ENCODE measurements around the gene EFNA3. TPM values are rescaled to one million over a fixed set of nuclear protein-coding genes. Genes with fewer than 3 reads are reported as not detected.

The EFNA3 gene
- total RNA-seq, 1 donor = 0.43 TPM

DNA sequence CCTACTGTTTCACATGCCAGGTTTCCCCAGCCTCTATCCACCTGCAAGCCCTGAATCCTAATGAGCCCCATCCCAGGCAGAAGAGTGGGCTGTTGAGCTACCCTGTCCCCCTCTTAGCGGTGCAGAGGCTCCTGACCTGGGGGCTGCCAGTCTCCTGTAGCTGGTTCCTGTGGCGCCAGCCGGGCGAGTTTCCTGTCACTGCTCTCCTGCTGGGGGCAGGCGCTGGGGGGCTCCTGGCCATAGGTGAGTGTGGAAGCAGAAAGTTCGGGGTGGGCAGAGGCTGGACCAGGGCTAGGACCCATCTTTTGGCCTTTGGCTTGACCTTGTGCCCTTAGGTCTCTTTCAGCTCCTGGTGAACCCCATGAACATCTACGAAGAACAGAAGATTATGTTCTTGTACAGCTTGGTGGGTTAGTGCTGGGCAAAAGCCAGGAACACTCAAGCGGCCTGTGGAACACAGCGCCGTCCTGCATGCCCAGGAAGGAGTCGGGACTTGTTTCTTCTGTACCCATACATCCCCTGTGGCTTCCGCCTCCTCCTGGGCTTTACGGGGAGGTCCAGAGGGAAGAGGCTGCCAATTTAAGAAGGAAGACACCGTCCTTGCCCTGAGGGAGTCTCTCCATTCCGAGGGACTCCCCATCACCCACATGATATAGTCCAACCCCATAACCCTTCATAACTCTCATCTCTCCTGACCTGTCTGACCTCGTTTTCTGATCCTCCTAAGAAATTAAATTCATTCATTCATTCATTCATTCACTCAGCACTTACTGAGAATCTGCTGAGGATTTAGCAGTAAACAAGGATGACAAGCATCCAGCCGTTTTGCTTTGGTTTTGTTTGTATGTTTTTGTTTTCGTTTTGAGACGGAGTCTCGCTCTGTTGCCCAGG is 44.1 kb upstream of the EFNA3 start:
- no peak for DNase-seq (ENCODE audit: low read depth)
- TF ChIP-seq, protein P1, sequence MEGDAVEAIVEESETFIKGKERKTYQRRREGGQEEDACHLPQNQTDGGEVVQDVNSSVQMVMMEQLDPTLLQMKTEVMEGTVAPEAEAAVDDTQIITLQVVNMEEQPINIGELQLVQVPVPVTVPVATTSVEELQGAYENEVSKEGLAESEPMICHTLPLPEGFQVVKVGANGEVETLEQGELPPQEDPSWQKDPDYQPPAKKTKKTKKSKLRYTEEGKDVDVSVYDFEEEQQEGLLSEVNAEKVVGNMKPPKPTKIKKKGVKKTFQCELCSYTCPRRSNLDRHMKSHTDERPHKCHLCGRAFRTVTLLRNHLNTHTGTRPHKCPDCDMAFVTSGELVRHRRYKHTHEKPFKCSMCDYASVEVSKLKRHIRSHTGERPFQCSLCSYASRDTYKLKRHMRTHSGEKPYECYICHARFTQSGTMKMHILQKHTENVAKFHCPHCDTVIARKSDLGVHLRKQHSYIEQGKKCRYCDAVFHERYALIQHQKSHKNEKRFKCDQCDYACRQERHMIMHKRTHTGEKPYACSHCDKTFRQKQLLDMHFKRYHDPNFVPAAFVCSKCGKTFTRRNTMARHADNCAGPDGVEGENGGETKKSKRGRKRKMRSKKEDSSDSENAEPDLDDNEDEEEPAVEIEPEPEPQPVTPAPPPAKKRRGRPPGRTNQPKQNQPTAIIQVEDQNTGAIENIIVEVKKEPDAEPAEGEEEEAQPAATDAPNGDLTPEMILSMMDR (IDR thresholded peaks at IDR 0.05; ENCODE audit: insufficient read depth, low read depth, low read length) = no peak
- no peak overlapping the region for H3K4me3 ChIP-seq (ENCODE audit: low read depth, low read length)

DNA sequence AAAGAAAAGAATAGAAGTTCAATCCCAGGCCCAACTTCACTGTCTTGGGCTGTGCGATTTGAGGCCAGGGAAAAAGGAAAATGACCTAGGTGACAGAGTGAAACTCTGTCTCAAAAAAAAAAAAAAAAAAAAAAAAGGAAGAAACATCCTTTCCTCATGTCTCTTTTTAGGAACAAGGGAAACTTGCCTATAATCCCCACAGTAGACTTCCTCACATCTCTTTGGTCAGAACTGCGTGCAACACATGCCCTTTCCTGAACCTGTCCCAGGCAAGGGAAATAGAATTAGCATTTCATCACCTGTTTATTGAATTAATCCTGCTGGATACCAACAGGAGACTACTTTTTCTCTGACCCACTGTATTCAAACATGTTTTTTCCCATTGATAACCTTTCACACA is 42.7 kb upstream of the EFNA3 start:
- TF ChIP-seq, protein P1 (IDR thresholded peaks at IDR 0.05; ENCODE audit: insufficient read depth, low read depth, low read length) = no peak
- no peak for DNase-seq (ENCODE audit: low read depth)
- H3K4me3 ChIP-seq (ENCODE audit: low read depth, low read length) = no peak overlapping the region

DNA sequence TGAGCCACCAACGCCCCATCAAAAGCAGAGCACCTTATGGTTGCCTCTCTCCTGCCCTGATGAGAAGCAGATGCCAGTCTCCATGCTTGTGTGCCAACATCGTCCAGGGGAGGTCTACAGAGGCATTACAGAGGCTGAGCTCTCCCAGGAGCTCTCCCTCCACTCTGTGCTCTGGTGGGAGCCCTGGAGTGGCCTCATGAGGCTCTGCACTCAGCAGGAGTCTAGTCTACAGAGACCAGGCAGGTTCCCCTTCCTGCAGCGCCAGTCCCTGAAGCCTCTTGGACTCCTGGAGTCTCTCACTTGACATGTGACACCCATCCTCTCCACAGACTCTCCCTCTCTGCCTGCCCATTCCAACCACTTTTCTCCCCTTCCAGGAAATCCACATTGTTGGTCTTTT is 41.6 kb upstream of the EFNA3 start:
- TF ChIP-seq, protein P1 (IDR thresholded peaks at IDR 0.05; ENCODE audit: insufficient read depth, low read depth, low read length) = no peak
- no peak overlapping the region for H3K4me3 ChIP-seq (ENCODE audit: low read depth, low read length)

DNA sequence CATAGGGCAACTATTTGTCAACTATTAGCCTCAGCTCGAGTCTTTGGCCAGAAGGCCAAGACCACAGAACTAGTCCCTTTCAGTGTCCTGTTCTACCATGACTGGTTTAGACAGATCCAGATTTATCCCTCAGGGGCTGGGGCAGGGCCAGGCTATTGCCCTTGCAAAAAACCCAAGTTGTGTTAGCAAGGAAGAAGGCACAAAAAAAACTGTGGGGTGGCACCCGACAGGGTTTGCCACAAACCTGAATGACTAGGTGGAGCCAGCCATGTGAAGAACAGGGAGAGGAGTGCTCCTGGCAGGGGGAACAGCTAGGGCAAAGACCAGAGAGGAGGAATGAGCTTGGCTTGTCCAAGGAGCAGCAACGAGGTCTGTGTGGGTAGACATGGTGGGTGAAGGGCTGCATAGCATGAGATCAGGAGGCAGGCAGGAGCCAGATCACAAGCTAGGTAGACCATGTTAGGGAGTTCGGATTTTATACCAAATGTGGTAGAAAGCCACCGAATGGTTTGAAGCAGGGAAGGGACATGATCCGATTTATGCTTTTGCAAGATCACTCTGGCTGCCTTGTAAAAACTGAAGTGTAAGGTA is 40.7 kb upstream of the EFNA3 start:
- no peak overlapping the region for H3K4me3 ChIP-seq (ENCODE audit: low read depth, low read length)
- DNase-seq (ENCODE audit: low read depth) = no peak
- TF ChIP-seq, protein P1 (IDR thresholded peaks at IDR 0.05; ENCODE audit: insufficient read depth, low read depth, low read length) = no peak

More for the DNA sequence above, 41.6 kb upstream of the EFNA3 start:
- no peak for DNase-seq (ENCODE audit: low read depth)

DNA sequence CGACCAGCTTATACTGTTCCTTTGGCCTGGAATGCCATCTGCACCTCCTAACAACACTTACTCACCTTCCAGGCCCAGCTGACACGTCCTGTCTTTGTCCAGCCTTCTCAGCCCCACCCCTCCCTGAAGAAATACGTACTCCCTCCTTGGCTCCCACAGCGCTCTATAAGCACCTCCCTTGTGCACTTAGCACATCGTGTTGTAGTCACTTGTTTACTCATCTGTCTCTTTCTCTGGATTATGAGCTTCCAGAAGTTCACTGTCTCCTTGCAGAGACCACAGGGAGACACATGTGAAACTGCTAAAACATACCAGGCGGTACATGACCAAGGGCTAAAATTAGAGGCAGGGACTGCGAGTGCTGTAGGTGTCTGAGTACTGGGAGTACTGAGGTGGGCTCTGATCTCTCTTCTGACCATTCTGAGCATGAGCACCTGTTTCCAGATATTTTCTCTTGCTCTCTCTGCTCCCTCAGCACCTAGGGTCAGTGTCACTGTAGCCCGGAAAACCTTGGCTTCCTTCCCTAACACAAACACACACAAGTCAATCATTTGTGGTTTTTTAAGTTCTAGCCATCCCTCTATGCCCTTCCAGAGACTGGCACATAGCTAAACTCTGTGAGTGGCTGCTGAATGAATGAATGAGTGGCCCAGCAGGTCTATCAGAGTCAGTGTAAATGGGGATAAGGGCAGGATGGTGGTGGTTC is 39.9 kb upstream of the EFNA3 start:
- TF ChIP-seq, protein P1 (IDR thresholded peaks at IDR 0.05; ENCODE audit: insufficient read depth, low read depth, low read length) = no peak
- peak; percentile 61 for DNase-seq (ENCODE audit: low read depth)
- H3K4me3 ChIP-seq (ENCODE audit: low read depth, low read length) = no peak overlapping the region

DNA sequence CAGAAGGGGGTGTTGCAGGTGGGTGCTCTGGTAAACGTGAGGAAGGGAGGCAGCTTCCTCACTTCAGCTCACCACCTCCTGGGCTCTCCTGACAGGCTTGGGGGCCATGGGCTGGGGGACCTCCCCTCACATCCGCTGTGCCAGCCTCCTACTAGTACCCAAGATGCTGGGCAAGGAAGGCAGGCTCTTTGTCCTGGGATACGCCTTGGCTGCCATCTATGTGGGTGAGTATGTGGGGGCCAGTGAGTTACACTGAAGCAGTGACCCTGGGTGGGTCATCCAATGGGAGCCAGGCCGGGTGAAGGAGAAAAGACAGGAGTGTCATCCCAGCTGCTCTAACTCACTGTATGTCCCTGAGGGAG is 39.3 kb upstream of the EFNA3 start:
- H3K4me3 ChIP-seq (ENCODE audit: low read depth, low read length) = no peak overlapping the region
- no peak for DNase-seq (ENCODE audit: low read depth)
- TF ChIP-seq, protein P1 (IDR thresholded peaks at IDR 0.05; ENCODE audit: insufficient read depth, low read depth, low read length) = no peak

Data from fibroblast of villous mesenchyme (primary cell).